Measurements from ENCODE around the gene ERC2.

GRCh38 chr3:56322862-56323261 is 145.4 kb downstream of the ERC2 start:
- TF ChIP-seq CTCF (IDR thresholded peaks at IDR 0.05): no peak
- TF ChIP-seq ZFX (IDR thresholded peaks at IDR 0.05; ENCODE audit: borderline replicate concordance): no peak

Measured in 22Rv1 (cell line).